Germinal center (tissue), 1 donor: Measurements from ENCODE around the gene LCN1.
"Not testable (repeated sequence)": the region's sequence is repeated elsewhere in the genome, so short reads cannot be mapped to it uniquely, and the experiment has no call there.

Source experiments
- DNase-seq: peaks from one replicate; pipeline ENCODE4 v3.0.0; 2012; ENCODE audit warnings: mixed read lengths, low spot score

The LCN1 gene

GRCh38 chr9:135546792-135547617 lies 25.8 kb downstream of the LCN1 start:
- not testable (repeated sequence) for DNase-seq

GRCh38 chr9:135547756-135548736 lies 26.8 kb downstream of the LCN1 start:
- no peak for DNase-seq

- DNase-seq, result not testable (repeated sequence)
Observed at GRCh38 chr9:135549478-135550343, 28.5 kb downstream of the LCN1 start.

GRCh38 chr9:135550344-135550918 lies 29.2 kb downstream of the LCN1 start:
- no peak for DNase-seq

- DNase-seq, result no peak
Observed at GRCh38 chr9:135551031-135551430, 29.8 kb downstream of the LCN1 start.

GRCh38 chr9:135551456-135551855 lies 30.2 kb downstream of the LCN1 start:
- DNase-seq, result no peak

- DNase-seq, result no peak
Observed at GRCh38 chr9:135552021-135552697, 30.9 kb downstream of the LCN1 start.

- DNase-seq, result no peak
Observed at GRCh38 chr9:135552698-135553171, 31.5 kb downstream of the LCN1 start.

- no peak for DNase-seq
Observed at GRCh38 chr9:135554718-135555117, 33.5 kb downstream of the LCN1 start.

GRCh38 chr9:135555203-135555602 lies 34.0 kb downstream of the LCN1 start:
- DNase-seq, result no peak

- DNase-seq, result no peak
Observed at GRCh38 chr9:135555910-135556309, 34.7 kb downstream of the LCN1 start.

GRCh38 chr9:135559606-135560005 lies 38.4 kb downstream of the LCN1 start:
- no peak for DNase-seq

GRCh38 chr9:135561391-135562234 lies 40.4 kb downstream of the LCN1 start, which contains the start of gene PAEP:
Gene PAEP, plus strand, starts transcription at chr9:135561756.
- no peak for DNase-seq

GRCh38 chr9:135562235-135562745 lies 41.0 kb downstream of the LCN1 start:
- DNase-seq, result no peak

GRCh38 chr9:135563039-135563476 lies 41.8 kb downstream of the LCN1 start:
- DNase-seq, result no peak

- no peak for DNase-seq
Observed at GRCh38 chr9:135563858-135564257, 42.6 kb downstream of the LCN1 start.

GRCh38 chr9:135565141-135565628 lies 43.9 kb downstream of the LCN1 start:
- no peak for DNase-seq

GRCh38 chr9:135565636-135566035 lies 44.4 kb downstream of the LCN1 start:
- no peak for DNase-seq

GRCh38 chr9:135566552-135566951 lies 45.3 kb downstream of the LCN1 start:
- DNase-seq, result no peak
